ENCODE measurements around the gene ARPC4.

The ARPC4 gene

GRCh38 chr3:9792405-9793160 lies at the start of gene ARPC4, which contains the start of gene TADA3:
ARPC4 (plus strand) TSS chr3:9793082; CDS start chr3:9793122, 40 bp downstream.
TADA3 (minus strand) TSS chr3:9792473; CDS start chr3:9791466, 1,007 bp downstream.
- DNase-seq (ENCODE audit: low read depth in 2 of 2) = peak; percentile 96

- no peak for DNase-seq (ENCODE audit: low read depth in 2 of 2)
These were observed 49.3 kb upstream of the ARPC4 start for GRCh38 chr3:9743548-9743947.

- no peak for DNase-seq (ENCODE audit: low read depth in 2 of 2)
These were observed 48.7 kb upstream of the ARPC4 start for GRCh38 chr3:9744162-9744561.

- DNase-seq (ENCODE audit: low read depth in 2 of 2) = no peak
These were observed 47.4 kb upstream of the ARPC4 start for GRCh38 chr3:9745521-9745920.

- peak; percentile 40 for DNase-seq (ENCODE audit: low read depth in 2 of 2)
These were observed 46.6 kb upstream of the ARPC4 start for GRCh38 chr3:9746330-9746729.

GRCh38 chr3:9747267-9747666 lies 45.6 kb upstream of the ARPC4 start:
- no peak for DNase-seq (ENCODE audit: low read depth in 2 of 2)

GRCh38 chr3:9748031-9748430 lies 44.9 kb upstream of the ARPC4 start:
- DNase-seq (ENCODE audit: low read depth in 2 of 2) = no peak

- DNase-seq (ENCODE audit: low read depth in 2 of 2) = no peak
These were observed 43.6 kb upstream of the ARPC4 start for GRCh38 chr3:9749296-9749644.

- peak; percentile 98 for DNase-seq (ENCODE audit: low read depth in 2 of 2)
These were observed 43.0 kb upstream of the ARPC4 start, which contains the start of gene OGG1 for GRCh38 chr3:9749645-9750555. OGG1 (plus strand) TSS chr3:9749952; CDS start chr3:9750287, 335 bp downstream.

- no peak for DNase-seq (ENCODE audit: low read depth in 2 of 2)
These were observed 42.1 kb upstream of the ARPC4 start for GRCh38 chr3:9750556-9751411.

- DNase-seq (ENCODE audit: low read depth in 2 of 2) = no peak
These were observed 38.2 kb upstream of the ARPC4 start for GRCh38 chr3:9754678-9755077.

GRCh38 chr3:9757427-9757826 lies 35.5 kb upstream of the ARPC4 start:
- no peak for DNase-seq (ENCODE audit: low read depth in 2 of 2)

GRCh38 chr3:9760779-9761505 lies 31.9 kb upstream of the ARPC4 start:
- no peak for DNase-seq (ENCODE audit: low read depth in 2 of 2)

GRCh38 chr3:9761919-9762318 lies 31.0 kb upstream of the ARPC4 start:
- no peak for DNase-seq (ENCODE audit: low read depth in 2 of 2)

GRCh38 chr3:9762871-9763270 lies 30.0 kb upstream of the ARPC4 start:
- no peak for DNase-seq (ENCODE audit: low read depth in 2 of 2)

- no peak for DNase-seq (ENCODE audit: low read depth in 2 of 2)
These were observed 27.0 kb upstream of the ARPC4 start for GRCh38 chr3:9765865-9766264.

GRCh38 chr3:9767418-9767817 lies 25.5 kb upstream of the ARPC4 start:
- no peak for DNase-seq (ENCODE audit: low read depth in 2 of 2)

GRCh38 chr3:9768141-9768775 lies 24.6 kb upstream of the ARPC4 start:
- DNase-seq (ENCODE audit: low read depth in 2 of 2) = no peak

- no peak for DNase-seq (ENCODE audit: low read depth in 2 of 2)
These were observed 23.9 kb upstream of the ARPC4 start for GRCh38 chr3:9769012-9769411.

GRCh38 chr3:9769426-9770275 lies 23.2 kb upstream of the ARPC4 start, which contains the start of gene CAMK1:
CAMK1 (minus strand) TSS chr3:9769947; CDS start chr3:9767749, 2,198 bp downstream.
- peak; percentile 28 to 33 for DNase-seq (ENCODE audit: low read depth in 2 of 2)

All from fibroblast of skin of left quadriceps (primary cell).